ENCODE data around the gene TTC38. TPM values are rescaled to one million over a fixed set of nuclear protein-coding genes. Genes with fewer than 3 reads are reported as not detected.

Gene TTC38
- polyA plus RNA-seq (1.3 and 1.4 TPM in 2 replicates), polyA minus RNA-seq (0.97 and 3.6 TPM in 2 replicates)

DNA sequence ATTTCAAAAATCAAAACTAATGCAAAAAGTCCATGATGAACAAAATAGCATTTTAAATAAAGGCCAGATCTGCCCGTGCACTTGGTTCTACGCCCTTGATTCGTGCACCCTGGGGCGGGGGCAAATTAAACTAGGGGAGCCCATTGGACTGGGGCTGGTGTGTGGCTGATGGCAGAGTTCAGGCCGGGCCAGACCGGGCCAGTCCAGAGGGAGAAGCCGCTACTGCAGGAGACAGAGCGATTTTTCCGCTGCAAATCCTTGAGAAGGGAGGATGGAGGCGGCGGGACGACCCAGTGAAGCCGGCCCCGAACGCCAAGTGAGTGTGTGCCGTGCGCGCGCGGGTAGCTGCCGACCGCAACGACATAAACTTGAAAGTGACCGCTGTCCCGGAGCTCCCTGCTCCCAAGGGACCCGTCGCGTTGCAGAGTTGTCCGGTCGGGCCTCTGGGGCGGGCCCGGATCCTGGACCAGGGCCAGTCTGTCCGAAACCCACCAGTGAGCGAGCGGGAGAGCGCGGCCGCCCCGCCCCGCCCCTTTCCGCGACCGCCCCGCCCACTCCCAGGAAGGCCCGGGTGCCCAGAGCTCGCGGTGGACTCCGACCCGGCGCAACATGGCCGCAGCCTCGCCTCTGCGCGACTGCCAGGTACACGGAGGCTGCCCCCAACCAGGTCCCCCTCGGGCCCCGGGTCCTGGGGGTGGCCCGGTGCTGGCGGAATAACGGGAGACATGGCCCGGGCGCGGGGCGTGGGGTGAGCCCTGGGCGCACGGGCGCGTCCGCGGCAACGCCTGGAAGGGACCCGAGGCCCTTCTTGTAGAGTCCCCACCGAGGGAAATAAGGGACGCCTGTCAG lies at the start of gene TTC38:
Gene TTC38, plus strand, starts transcription at position 578 of the 849 bp plus-strand sequence. Its CDS starts 32 bp downstream, at position 610.
- Histone ChIP-seq H3K4me3 (ENCODE audit: low read length) (peak within 1 kb of the TSS; percentile 69), H3K27ac (ENCODE audit: low read length) (no peak within 1 kb of the TSS), H3K27me3 (ENCODE audit: insufficient read depth, low read depth, low read length) (peaks cover 33% of the 10 kb centered on the region), H4K20me1 (ENCODE audit: insufficient read depth) (no peaks in the 10 kb centered on the region), H3K36me3 (ENCODE audit: insufficient read depth, low read length) (no peaks in the 10 kb centered on the region), H3K9ac (ENCODE audit: low read length) (peak within 1 kb of the TSS; percentile 23), H3K9me2 (ENCODE audit: insufficient read depth, low read length) (no peaks in the 10 kb centered on the region), H3F3A (ENCODE audit: insufficient read depth, low read length, poor library complexity, severe bottlenecking) (no peaks in the 10 kb centered on the region), H3K4me2 (ENCODE audit: low read length) (no peak within 1 kb of the TSS), H3K79me2 (replicated peaks; ENCODE audit: insufficient read depth, low read length) (no peaks in the 10 kb centered on the region), H2AFZ (ENCODE audit: low read depth, low read length) (peak within 1 kb of the TSS; percentile 33), H3K9me3 (ENCODE audit: low read length) (peaks cover 6% of the 10 kb centered on the region)
- TF ChIP-seq TAF1 (IDR thresholded peaks at IDR 0.05; ENCODE audit: low read depth), result no peak
- no peak for TF ChIP-seq SMC3 (conservative IDR thresholded peaks at IDR 0.05; ENCODE audit: poor library complexity)
- no peak for TF ChIP-seq EZH2 (IDR thresholded peaks at IDR 0.05; ENCODE audit: borderline replicate concordance, insufficient read depth, low read length, poor library complexity, severe bottlenecking)
- no peak for TF ChIP-seq MXI1 (conservative IDR thresholded peaks at IDR 0.05; ENCODE audit: poor library complexity, severe bottlenecking)
- no peak for TF ChIP-seq EP300 (conservative IDR thresholded peaks at IDR 0.05; ENCODE audit: poor library complexity, severe bottlenecking)
- no peak for TF ChIP-seq RAD21 (conservative IDR thresholded peaks at IDR 0.05)
- TF ChIP-seq CTCF (IDR thresholded peaks at IDR 0.05; ENCODE audit: poor library complexity, severe bottlenecking), result no peak
- TF ChIP-seq POLR2AphosphoS5 (IDR thresholded peaks at IDR 0.05), result no peak
- TF ChIP-seq, protein P1, sequence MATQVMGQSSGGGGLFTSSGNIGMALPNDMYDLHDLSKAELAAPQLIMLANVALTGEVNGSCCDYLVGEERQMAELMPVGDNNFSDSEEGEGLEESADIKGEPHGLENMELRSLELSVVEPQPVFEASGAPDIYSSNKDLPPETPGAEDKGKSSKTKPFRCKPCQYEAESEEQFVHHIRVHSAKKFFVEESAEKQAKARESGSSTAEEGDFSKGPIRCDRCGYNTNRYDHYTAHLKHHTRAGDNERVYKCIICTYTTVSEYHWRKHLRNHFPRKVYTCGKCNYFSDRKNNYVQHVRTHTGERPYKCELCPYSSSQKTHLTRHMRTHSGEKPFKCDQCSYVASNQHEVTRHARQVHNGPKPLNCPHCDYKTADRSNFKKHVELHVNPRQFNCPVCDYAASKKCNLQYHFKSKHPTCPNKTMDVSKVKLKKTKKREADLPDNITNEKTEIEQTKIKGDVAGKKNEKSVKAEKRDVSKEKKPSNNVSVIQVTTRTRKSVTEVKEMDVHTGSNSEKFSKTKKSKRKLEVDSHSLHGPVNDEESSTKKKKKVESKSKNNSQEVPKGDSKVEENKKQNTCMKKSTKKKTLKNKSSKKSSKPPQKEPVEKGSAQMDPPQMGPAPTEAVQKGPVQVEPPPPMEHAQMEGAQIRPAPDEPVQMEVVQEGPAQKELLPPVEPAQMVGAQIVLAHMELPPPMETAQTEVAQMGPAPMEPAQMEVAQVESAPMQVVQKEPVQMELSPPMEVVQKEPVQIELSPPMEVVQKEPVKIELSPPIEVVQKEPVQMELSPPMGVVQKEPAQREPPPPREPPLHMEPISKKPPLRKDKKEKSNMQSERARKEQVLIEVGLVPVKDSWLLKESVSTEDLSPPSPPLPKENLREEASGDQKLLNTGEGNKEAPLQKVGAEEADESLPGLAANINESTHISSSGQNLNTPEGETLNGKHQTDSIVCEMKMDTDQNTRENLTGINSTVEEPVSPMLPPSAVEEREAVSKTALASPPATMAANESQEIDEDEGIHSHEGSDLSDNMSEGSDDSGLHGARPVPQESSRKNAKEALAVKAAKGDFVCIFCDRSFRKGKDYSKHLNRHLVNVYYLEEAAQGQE (IDR thresholded peaks at IDR 0.05; ENCODE audit: borderline replicate concordance), result no peak

DNA sequence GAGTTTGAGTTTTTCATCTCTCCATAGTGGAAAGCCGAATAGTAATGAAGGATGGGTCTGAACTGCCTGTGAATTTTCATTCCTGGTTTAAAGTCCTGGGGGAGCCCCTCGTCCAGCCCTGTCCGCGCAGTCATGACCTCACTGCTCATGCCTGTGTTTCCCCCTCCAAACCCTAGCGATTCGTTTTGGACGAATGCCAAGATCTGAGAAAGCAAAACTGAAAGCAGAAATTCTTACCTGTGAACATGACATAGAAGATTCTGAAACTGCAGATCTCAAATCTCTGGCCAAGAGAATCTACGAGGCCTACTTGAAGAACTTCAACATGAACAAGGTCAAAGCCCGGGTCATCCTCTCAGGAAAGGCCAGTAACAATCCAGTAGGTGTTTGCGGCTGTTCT lies 48.2 kb upstream of the TTC38 start:
- no peak overlapping the region for H3K4me2 ChIP-seq (ENCODE audit: low read length)
- no peak overlapping the region for H3K4me3 ChIP-seq (ENCODE audit: low read length)
- no peak overlapping the region for H3K27ac ChIP-seq (ENCODE audit: low read length)
- TF ChIP-seq POLR2AphosphoS5 (IDR thresholded peaks at IDR 0.05), result no peak
- TF ChIP-seq EP300 (conservative IDR thresholded peaks at IDR 0.05; ENCODE audit: poor library complexity, severe bottlenecking), result no peak
- no peaks in the 10 kb centered on the region for H3K36me3 ChIP-seq (ENCODE audit: insufficient read depth, low read length)
- H2AFZ ChIP-seq (ENCODE audit: low read depth, low read length), result no peak overlapping the region
- no peaks in the 10 kb centered on the region for H3K79me2 ChIP-seq (replicated peaks; ENCODE audit: insufficient read depth, low read length)
- no peaks in the 10 kb centered on the region for H3K27me3 ChIP-seq (ENCODE audit: insufficient read depth, low read depth, low read length)
- no peaks in the 10 kb centered on the region for H3F3A ChIP-seq (ENCODE audit: insufficient read depth, low read length, poor library complexity, severe bottlenecking)
- no peaks in the 10 kb centered on the region for H4K20me1 ChIP-seq (ENCODE audit: insufficient read depth)
- H3K9me3 ChIP-seq (ENCODE audit: low read length), result no peaks in the 10 kb centered on the region
- no peak overlapping the region for H3K9ac ChIP-seq (ENCODE audit: low read length)
- no peaks in the 10 kb centered on the region for H3K9me2 ChIP-seq (ENCODE audit: insufficient read depth, low read length)

Data from neural cell (in vitro differentiated cells).